HG03378 (cell line): Measurements from ENCODE around the gene RMRP.
"Not testable (repeated sequence)": the region's sequence is repeated elsewhere in the genome, so short reads cannot be mapped to it uniquely, and the experiment has no call there.

Source experiments
- ATAC-seq: cut with Tn5 transposase; IDR thresholded peaks from one replicate; pipeline ENCODE4 v1.9.1; 2021; ENCODE audit warnings: mild to moderate bottlenecking, moderate library complexity; ENCODE audit not compliant: unreplicated experiment

Gene RMRP

GRCh38 chr9:35646153-35646532 is 11.7 kb downstream of the RMRP start:
- no peak for ATAC-seq

- not testable (repeated sequence) for ATAC-seq
Observed at GRCh38 chr9:35645736-35646135, 12.1 kb downstream of the RMRP start.

GRCh38 chr9:35643046-35643445 is 14.8 kb downstream of the RMRP start:
- no peak for ATAC-seq

GRCh38 chr9:35641478-35641877 is 16.3 kb downstream of the RMRP start:
- not testable (repeated sequence) for ATAC-seq

GRCh38 chr9:35640431-35640830 is 17.4 kb downstream of the RMRP start:
- ATAC-seq = not testable (repeated sequence)

- ATAC-seq = no peak
Observed at GRCh38 chr9:35639631-35640030, 18.2 kb downstream of the RMRP start.

GRCh38 chr9:35639225-35639624 is 18.6 kb downstream of the RMRP start:
- not testable (repeated sequence) for ATAC-seq

GRCh38 chr9:35638751-35639150 is 19.1 kb downstream of the RMRP start:
- not testable (repeated sequence) for ATAC-seq

GRCh38 chr9:35637427-35637955 is 20.3 kb downstream of the RMRP start:
- ATAC-seq = not testable (repeated sequence)

- not testable (repeated sequence) for ATAC-seq
Observed at GRCh38 chr9:35636877-35637246, 21.0 kb downstream of the RMRP start.

GRCh38 chr9:35636135-35636876 is 21.5 kb downstream of the RMRP start:
- ATAC-seq = no peak

GRCh38 chr9:35635730-35636129 is 22.1 kb downstream of the RMRP start:
- ATAC-seq = no peak

GRCh38 chr9:35629597-35629996 is 28.2 kb downstream of the RMRP start:
- no peak for ATAC-seq

GRCh38 chr9:35628389-35628991 is 29.3 kb downstream of the RMRP start:
- no peak for ATAC-seq

GRCh38 chr9:35627575-35627974 is 30.2 kb downstream of the RMRP start:
- ATAC-seq = no peak

GRCh38 chr9:35619800-35620158 is 38.0 kb downstream of the RMRP start:
- peak; percentile 51 for ATAC-seq

GRCh38 chr9:35618854-35619799 is 38.7 kb downstream of the RMRP start:
- ATAC-seq = peak; percentile 60

- no peak for ATAC-seq
Observed at GRCh38 chr9:35618325-35618727, 39.5 kb downstream of the RMRP start, which contains the start of gene CD72. CD72 (minus strand) TSS chr9:35618413; CDS start chr9:35618303, 110 bp downstream.

GRCh38 chr9:35617548-35617947 is 40.3 kb downstream of the RMRP start:
- ATAC-seq = no peak

GRCh38 chr9:35616681-35617459 is 40.9 kb downstream of the RMRP start:
- ATAC-seq = no peak
